K562 (cell line): ENCODE measurements around the gene ZDHHC11B. TPM values are rescaled to one million over a fixed set of nuclear protein-coding genes. Genes with fewer than 3 reads are reported as not detected.
A peak's percentile ranks its signal among the peaks of the same experiment; 100 is the strongest.

Experiments
- ARID2 ChIP-seq: fragments of 450-650 bp; IDR thresholded peaks from 2 replicates; pipeline ENCODE4 v1.6.1; 2017; ENCODE audit warnings: antibody characterized with exemption, mild to moderate bottlenecking
- CBX3 ChIP-seq, 2 experiments: IDR thresholded peaks; 1 replicate in 1 of 2; 2 replicates in 1 of 2; pipeline ENCODE4 v1.6.1; 2012; ENCODE audit warnings: inconsistent platforms in 2 of 2, low read length in 2 of 2, borderline replicate concordance in 1 of 2, control low read depth in 1 of 2
- EGR1 ChIP-seq: fragments of 450-650 bp; conservative IDR thresholded peaks from 2 replicates; pipeline ENCODE4 v1.6.1; 2017; ENCODE audit warnings: mild to moderate bottlenecking
- FOXK1 ChIP-seq: sonication (generic); formaldehyde crosslinking; IDR thresholded peaks from 2 replicates; pipeline ENCODE4 v1.8.0; 2022; ENCODE audit warnings: missing genetic modification reagents, mild to moderate bottlenecking, borderline replicate concordance
- KLF6 ChIP-seq: fragments of 250-450 bp; sonication (Bioruptor Pico); IDR thresholded peaks from 2 replicates; pipeline ENCODE4 v1.4.0; 2020; ENCODE audit warnings: mild to moderate bottlenecking, moderate library complexity, borderline replicate concordance
- MYC ChIP-seq, 2 experiments: fragments of 250-450 bp in 1 of 2; sonication (Bioruptor Pico) in 1 of 2; IDR thresholded peaks; 2 replicates each; pipeline versions ENCODE4 v1.5.1 to v1.6.1; 2012 to 2021; ENCODE audit warnings: low read depth in 2 of 2, borderline replicate concordance in 1 of 2, improper control_type of control experiment in 1 of 2, low read length in 1 of 2, mild to moderate bottlenecking in 1 of 2, moderate library complexity in 1 of 2
- NFIX ChIP-seq: fragments of 250-450 bp; sonication (Bioruptor Pico); IDR thresholded peaks from 2 replicates; pipeline ENCODE4 v1.4.0; 2020; ENCODE audit warnings: low read depth, mild to moderate bottlenecking, moderate library complexity
- PCBP1 ChIP-seq: fragments of 200-400 bp; formaldehyde crosslinking; IDR thresholded peaks from 2 replicates; pipeline ENCODE4 v1.6.1; 2018; ENCODE audit warnings: mild to moderate bottlenecking, low read depth, low read length; ENCODE audit not compliant: poor library complexity, severe bottlenecking
- POLR3G ChIP-seq: IDR thresholded peaks from 2 replicates; pipeline ENCODE4 v1.6.1; 2011; ENCODE audit not compliant: insufficient read length, insufficient replicate concordance; ENCODE audit errors: extremely low read depth
- PRMT5 ChIP-seq: sonication (generic); formaldehyde crosslinking; IDR thresholded peaks from 2 replicates; pipeline ENCODE4 v1.5.0; 2020; ENCODE audit warnings: missing genetic modification reagents
- RBM25 ChIP-seq: fragments of 200-400 bp; formaldehyde crosslinking; IDR thresholded peaks from 2 replicates; pipeline ENCODE4 v1.6.1; 2018; ENCODE audit warnings: low read length, low read depth, moderate library complexity; ENCODE audit not compliant: severe bottlenecking
- U2AF2 ChIP-seq: fragments of 200-400 bp; formaldehyde crosslinking; optimal IDR thresholded peaks from 2 replicates; pipeline ENCODE3; 2017; ENCODE audit warnings: low read depth, mild to moderate bottlenecking, low read length
- ZBTB1 ChIP-seq: sonication (generic); formaldehyde crosslinking; IDR thresholded peaks from 2 replicates; pipeline ENCODE4 v1.8.1; 2023; ENCODE audit warnings: missing genetic modification reagents, low read depth, mild to moderate bottlenecking, borderline replicate concordance
- ZKSCAN3 ChIP-seq: fragments of 250-450 bp; sonication (Bioruptor Pico); IDR thresholded peaks from 2 replicates; pipeline ENCODE4 v1.4.0; 2020
- ZKSCAN8 ChIP-seq: fragments of 200-800 bp; sonication (Bioruptor generic); IDR thresholded peaks from 2 replicates; pipeline ENCODE4 v1.6.1; 2016; ENCODE audit warnings: missing genetic modification characterization, missing compliant biosample characterization
- ZNF24 ChIP-seq: fragments of 450-650 bp; IDR thresholded peaks from 2 replicates; pipeline ENCODE4 v1.6.1; 2016
- polyA plus RNA-seq, 8 experiments: library from polyadenylated mRNA; depleted of rRNA in 4 of 8; stranded (reverse) in 5 of 8; unstranded in 3 of 8; fragments of >200 nt; fragmentation: Nextera tagmentation in 2 of 8; fragmentation: Illumina TruSeq in 1 of 8; extraction: Ambion mirVana in 2 of 8; extraction: Trizol in 1 of 8; gene quantifications; 2 replicates each; pipeline versions ENCODE4 v1.2.1 to v1.2.3, GENCODE V29; 2011 to 2014; ENCODE audit warnings: inconsistent platforms in 1 of 8, missing spikeins in 1 of 8
- total RNA-seq, 7 experiments: library from RNA; depleted of rRNA in 6 of 7; stranded (reverse); fragments of >200 nt in 6 of 7; fragmentation: Illumina TruSeq in 2 of 7; extraction: Trizol in 2 of 7; gene quantifications; 2 replicates each; pipeline versions ENCODE4 v1.2.1 to v1.2.3, GENCODE V29; 2011 to 2021; ENCODE audit warnings: low replicate concordance in 1 of 7
- TF ChIP-seq, protein P1 (sequence below): sonication (generic); formaldehyde crosslinking; IDR thresholded peaks from 2 replicates; pipeline ENCODE4 v1.8.1; 2023; ENCODE audit warnings: mild to moderate bottlenecking, missing genetic modification reagents
- TF ChIP-seq, protein P2 (sequence below): fragments of 200-400 bp; formaldehyde crosslinking; IDR thresholded peaks from 2 replicates; pipeline ENCODE4 v1.6.1; 2017; ENCODE audit warnings: mild to moderate bottlenecking, low read depth, low read length, moderate library complexity
- TF ChIP-seq, protein P3 (sequence below): fragments of 450-650 bp; formaldehyde crosslinking; IDR thresholded peaks from 2 replicates; pipeline ENCODE4 v1.4.0; 2020; ENCODE audit warnings: mild to moderate bottlenecking, moderate library complexity
- TF ChIP-seq, protein P4 (sequence below): fragments of 250-450 bp; sonication (Bioruptor Pico); IDR thresholded peaks from 2 replicates; pipeline ENCODE4 v1.5.0; 2020; ENCODE audit warnings: mild to moderate bottlenecking, borderline replicate concordance

Gene ZDHHC11B
- total and polyA plus RNA-seq, 9 of the 15 experiments (the other 6 are each of a cell fraction or from before 2014, with no cell fraction given) = 0.03 to 0.23 (median 0.15) TPM; not detected in 3

DNA sequence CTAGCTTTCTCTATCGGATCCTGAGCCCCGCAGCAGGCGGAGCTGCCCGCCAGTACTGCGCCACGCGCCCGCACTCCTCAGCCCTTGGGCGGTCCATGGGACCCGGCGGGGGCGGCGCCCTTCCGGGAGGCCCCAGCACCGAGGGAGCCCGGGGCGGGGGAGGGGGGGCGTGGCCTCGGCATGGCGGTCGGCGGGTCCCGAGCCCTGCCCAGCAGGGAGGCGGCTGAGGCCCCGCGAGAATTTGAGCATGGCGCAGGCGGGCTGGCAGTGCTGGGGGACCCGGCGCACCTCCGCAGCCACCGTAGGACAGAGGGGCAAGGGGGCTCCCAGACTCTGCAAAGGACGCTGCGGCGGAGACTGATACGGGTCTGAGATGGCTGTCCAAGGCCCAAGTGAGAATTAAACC lies 6.8 kb downstream of the ZDHHC11B start (continued):
- TF ChIP-seq ZKSCAN8 (CRISPR knock-in tag) (no peak), PRMT5 (CRISPR knock-in tag) (no peak), U2AF2 (no peak), ZKSCAN3 (no peak), CBX3 (IDR thresholded peaks at IDR 0.05; ENCODE audit: borderline replicate concordance in 1 of 2, low read length in 2 of 2) (no peak), MYC (IDR thresholded peaks at IDR 0.05; ENCODE audit: low read depth, low read length) (0 out of 2 replicates have a peak, but pooled peaks have one; percentile 25), MYC (CRISPR knock-in tag; IDR thresholded peaks at IDR 0.05; ENCODE audit: borderline replicate concordance, low read depth) (no peak), ARID2 (no peak), POLR3G (no peak), PCBP1 (no peak), NFIX (CRISPR knock-in tag) (no peak), RBM25 (no peak), EGR1 (peak; percentile 50), FOXK1 (CRISPR knock-in tag) (no peak), ZNF24 (no peak), KLF6 (no peak), ZBTB1 (CRISPR knock-in tag) (no peak)
- TF ChIP-seq, protein P1, sequence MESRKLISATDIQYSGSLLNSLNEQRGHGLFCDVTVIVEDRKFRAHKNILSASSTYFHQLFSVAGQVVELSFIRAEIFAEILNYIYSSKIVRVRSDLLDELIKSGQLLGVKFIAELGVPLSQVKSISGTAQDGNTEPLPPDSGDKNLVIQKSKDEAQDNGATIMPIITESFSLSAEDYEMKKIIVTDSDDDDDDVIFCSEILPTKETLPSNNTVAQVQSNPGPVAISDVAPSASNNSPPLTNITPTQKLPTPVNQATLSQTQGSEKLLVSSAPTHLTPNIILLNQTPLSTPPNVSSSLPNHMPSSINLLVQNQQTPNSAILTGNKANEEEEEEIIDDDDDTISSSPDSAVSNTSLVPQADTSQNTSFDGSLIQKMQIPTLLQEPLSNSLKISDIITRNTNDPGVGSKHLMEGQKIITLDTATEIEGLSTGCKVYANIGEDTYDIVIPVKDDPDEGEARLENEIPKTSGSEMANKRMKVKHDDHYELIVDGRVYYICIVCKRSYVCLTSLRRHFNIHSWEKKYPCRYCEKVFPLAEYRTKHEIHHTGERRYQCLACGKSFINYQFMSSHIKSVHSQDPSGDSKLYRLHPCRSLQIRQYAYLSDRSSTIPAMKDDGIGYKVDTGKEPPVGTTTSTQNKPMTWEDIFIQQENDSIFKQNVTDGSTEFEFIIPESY = 0 out of 2 replicates have a peak, but pooled peaks have one; percentile 1
- TF ChIP-seq, protein P2, sequence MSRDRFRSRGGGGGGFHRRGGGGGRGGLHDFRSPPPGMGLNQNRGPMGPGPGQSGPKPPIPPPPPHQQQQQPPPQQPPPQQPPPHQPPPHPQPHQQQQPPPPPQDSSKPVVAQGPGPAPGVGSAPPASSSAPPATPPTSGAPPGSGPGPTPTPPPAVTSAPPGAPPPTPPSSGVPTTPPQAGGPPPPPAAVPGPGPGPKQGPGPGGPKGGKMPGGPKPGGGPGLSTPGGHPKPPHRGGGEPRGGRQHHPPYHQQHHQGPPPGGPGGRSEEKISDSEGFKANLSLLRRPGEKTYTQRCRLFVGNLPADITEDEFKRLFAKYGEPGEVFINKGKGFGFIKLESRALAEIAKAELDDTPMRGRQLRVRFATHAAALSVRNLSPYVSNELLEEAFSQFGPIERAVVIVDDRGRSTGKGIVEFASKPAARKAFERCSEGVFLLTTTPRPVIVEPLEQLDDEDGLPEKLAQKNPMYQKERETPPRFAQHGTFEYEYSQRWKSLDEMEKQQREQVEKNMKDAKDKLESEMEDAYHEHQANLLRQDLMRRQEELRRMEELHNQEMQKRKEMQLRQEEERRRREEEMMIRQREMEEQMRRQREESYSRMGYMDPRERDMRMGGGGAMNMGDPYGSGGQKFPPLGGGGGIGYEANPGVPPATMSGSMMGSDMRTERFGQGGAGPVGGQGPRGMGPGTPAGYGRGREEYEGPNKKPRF = no peak
- TF ChIP-seq, protein P3, sequence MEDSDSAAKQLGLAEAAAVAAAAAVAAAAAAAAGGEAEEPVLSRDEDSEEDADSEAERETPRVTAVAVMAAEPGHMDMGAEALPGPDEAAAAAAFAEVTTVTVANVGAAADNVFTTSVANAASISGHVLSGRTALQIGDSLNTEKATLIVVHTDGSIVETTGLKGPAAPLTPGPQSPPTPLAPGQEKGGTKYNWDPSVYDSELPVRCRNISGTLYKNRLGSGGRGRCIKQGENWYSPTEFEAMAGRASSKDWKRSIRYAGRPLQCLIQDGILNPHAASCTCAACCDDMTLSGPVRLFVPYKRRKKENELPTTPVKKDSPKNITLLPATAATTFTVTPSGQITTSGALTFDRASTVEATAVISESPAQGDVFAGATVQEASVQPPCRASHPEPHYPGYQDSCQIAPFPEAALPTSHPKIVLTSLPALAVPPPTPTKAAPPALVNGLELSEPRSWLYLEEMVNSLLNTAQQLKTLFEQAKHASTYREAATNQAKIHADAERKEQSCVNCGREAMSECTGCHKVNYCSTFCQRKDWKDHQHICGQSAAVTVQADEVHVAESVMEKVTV = no peak
- TF ChIP-seq, protein P4, sequence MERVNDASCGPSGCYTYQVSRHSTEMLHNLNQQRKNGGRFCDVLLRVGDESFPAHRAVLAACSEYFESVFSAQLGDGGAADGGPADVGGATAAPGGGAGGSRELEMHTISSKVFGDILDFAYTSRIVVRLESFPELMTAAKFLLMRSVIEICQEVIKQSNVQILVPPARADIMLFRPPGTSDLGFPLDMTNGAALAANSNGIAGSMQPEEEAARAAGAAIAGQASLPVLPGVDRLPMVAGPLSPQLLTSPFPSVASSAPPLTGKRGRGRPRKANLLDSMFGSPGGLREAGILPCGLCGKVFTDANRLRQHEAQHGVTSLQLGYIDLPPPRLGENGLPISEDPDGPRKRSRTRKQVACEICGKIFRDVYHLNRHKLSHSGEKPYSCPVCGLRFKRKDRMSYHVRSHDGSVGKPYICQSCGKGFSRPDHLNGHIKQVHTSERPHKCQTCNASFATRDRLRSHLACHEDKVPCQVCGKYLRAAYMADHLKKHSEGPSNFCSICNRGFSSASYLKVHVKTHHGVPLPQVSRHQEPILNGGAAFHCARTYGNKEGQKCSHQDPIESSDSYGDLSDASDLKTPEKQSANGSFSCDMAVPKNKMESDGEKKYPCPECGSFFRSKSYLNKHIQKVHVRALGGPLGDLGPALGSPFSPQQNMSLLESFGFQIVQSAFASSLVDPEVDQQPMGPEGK (CRISPR knock-in tag) = no peak
